Measurements from ENCODE around the gene EPG5.

GRCh38 chr18:45923138-45923537 lies 44.0 kb downstream of the EPG5 start:
- TF ChIP-seq CTCF (IDR thresholded peaks at IDR 0.05) (no peak), POLR2A (IDR thresholded peaks at IDR 0.05) (no peak)
